ENCODE measurements around the gene LDAF1. TPM values are rescaled to one million over a fixed set of nuclear protein-coding genes. Genes with fewer than 3 reads are reported as not detected.
A peak's percentile ranks its signal among the peaks of the same experiment; 100 is the strongest.
"Not testable (repeated sequence)": the region's sequence is repeated elsewhere in the genome, so short reads cannot be mapped to it uniquely, and the experiment has no call there.

The LDAF1 gene
- 21.1 and 21.9 TPM in 2 replicates for total RNA-seq
- total RNA-seq (2013) = 15.9 TPM
- 9.6 and 11.3 TPM in 2 replicates for polyA plus RNA-seq
- 11.7 and 12.5 TPM in 2 replicates for polyA minus RNA-seq

GRCh38 chr16:21158208-21159110, at the start of gene LDAF1:
TSS of gene LDAF1 (plus strand) at chr16:21158674. CDS start at chr16:21161183, 2,509 bp downstream.
- no peaks in the 10 kb centered on the region for H3K9me3 Mint-ChIP-seq (ENCODE audit: insufficient read depth)

DNA sequence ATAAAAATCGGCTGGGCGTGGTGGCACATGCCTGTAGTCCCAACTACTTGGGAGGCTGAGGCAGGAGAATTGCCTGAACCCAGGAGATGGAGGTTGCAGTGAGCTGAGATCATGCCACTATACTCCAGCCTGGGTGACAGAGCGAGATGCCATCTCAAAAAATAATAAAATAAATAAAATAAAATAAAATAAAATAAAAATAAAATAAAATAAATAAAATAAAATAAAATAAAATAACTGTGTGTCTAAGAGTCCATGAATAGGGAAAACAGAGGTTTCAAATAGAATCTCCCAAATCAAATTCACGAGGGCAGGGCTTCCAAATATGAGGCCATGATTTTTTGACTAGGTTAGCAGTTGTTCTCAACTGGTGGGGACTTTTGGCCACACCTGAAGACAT, 42.9 kb upstream of the LDAF1 start:
- H3K79me2 ChIP-seq (ENCODE audit: control insufficient read depth, insufficient read depth, low read length); H3K36me3 ChIP-seq (replicated peaks in 1 of 2; ENCODE audit: control extremely low read depth in 1 of 2, control insufficient read depth in 1 of 2, extremely low read depth in 1 of 2, insufficient read depth in 2 of 2, low read length in 1 of 2); H3K4me3 Mint-ChIP-seq; ATAC-seq (ENCODE audit: low read depth); H3K9me3 Mint-ChIP-seq (ENCODE audit: insufficient read depth); POLR2A ChIA-PET; H3K27me3 Mint-ChIP-seq; H3K27me3 ChIP-seq (replicated peaks in 1 of 4; ENCODE audit: control extremely low read depth in 1 of 4, control insufficient read depth in 3 of 4, insufficient read depth in 4 of 4, low read length in 3 of 4); intact Hi-C loops (cut with micrococcal nuclease); CTCF ChIA-PET; DNase-seq; H3K27ac Mint-ChIP-seq; H3K9ac ChIP-seq (ENCODE audit: low read length); H4K20me1 ChIP-seq (ENCODE audit: control insufficient read depth, insufficient read depth, low read length, poor library complexity, severe bottlenecking); H3K27ac ChIP-seq (ENCODE audit: low read length in 2 of 2); H3K4me3 ChIP-seq (ENCODE audit: control extremely low read depth in 1 of 5, extremely low read depth in 1 of 5, insufficient read depth in 1 of 5, low read depth in 2 of 5, low read length in 4 of 5): not testable (repeated sequence)
- Histone ChIP-seq H3K4me2 (replicated peaks; ENCODE audit: low read depth, low read length, poor library complexity, severe bottlenecking) (peak overlapping the region; percentile 59), H3K9me3 (ENCODE audit: control extremely low read depth in 1 of 3, control insufficient read depth in 2 of 3, insufficient read depth in 1 of 3, low read length in 2 of 3) (peaks cover 0 to 13% (median 5%) of the 10 kb centered on the region in 3 donors), H3K4me1 (ENCODE audit: control insufficient read depth in 2 of 2, insufficient read depth in 2 of 2, low read length in 2 of 2) (peaks cover 9 to 12% of the 10 kb centered on the region in 2 donors), H2AFZ (ENCODE audit: insufficient read depth, low read depth, low read length, poor library complexity, severe bottlenecking) (peak overlapping the region; percentile 58)
- H3K4me1 Mint-ChIP-seq = peaks cover 16% of the 10 kb centered on the region
- WGBS (ENCODE audit: insufficient coverage) = 83% methylated on average over 3 of the region's 4 CpGs

More at GRCh38 chr16:21158208-21159110, at the start of gene LDAF1:
- peaks cover 22% of the 10 kb centered on the region for H3K4me1 Mint-ChIP-seq
- no peak for TF ChIP-seq EZH2 (IDR thresholded peaks at IDR 0.05; ENCODE audit: borderline replicate concordance, insufficient read depth, low read depth, low read length, poor library complexity, severe bottlenecking)
- TF ChIP-seq, protein P1, sequence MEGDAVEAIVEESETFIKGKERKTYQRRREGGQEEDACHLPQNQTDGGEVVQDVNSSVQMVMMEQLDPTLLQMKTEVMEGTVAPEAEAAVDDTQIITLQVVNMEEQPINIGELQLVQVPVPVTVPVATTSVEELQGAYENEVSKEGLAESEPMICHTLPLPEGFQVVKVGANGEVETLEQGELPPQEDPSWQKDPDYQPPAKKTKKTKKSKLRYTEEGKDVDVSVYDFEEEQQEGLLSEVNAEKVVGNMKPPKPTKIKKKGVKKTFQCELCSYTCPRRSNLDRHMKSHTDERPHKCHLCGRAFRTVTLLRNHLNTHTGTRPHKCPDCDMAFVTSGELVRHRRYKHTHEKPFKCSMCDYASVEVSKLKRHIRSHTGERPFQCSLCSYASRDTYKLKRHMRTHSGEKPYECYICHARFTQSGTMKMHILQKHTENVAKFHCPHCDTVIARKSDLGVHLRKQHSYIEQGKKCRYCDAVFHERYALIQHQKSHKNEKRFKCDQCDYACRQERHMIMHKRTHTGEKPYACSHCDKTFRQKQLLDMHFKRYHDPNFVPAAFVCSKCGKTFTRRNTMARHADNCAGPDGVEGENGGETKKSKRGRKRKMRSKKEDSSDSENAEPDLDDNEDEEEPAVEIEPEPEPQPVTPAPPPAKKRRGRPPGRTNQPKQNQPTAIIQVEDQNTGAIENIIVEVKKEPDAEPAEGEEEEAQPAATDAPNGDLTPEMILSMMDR (IDR thresholded peaks at IDR 0.05) = no peak
- H3K27me3 Mint-ChIP-seq = no peaks in the 10 kb centered on the region
- H3K27ac Mint-ChIP-seq = peak within 1 kb of the TSS; percentile 88
- ChIA-PET POLR2A (interaction anchor here (0.9 to 1.4 kb wide), 2 partner anchors 142 to 204 kb away, joined by 3 to 4 read pairs; no protein-coding TSS in a partner anchor), CTCF (interaction anchor here (1.0 to 4.1 kb wide), 7 partner anchors 9 to 308 kb away, joined by 3 to 18 read pairs (median 3); no protein-coding TSS in a partner anchor)
- ATAC-seq (ENCODE audit: low read depth) (peak; percentile 90), DNase-seq (peak; percentile 82)
- Histone ChIP-seq H3K4me1 (ENCODE audit: control insufficient read depth in 2 of 2, insufficient read depth in 2 of 2, low read length in 2 of 2) (peaks cover 13 to 18% of the 10 kb centered on the region in 2 donors), H3K4me3 (ENCODE audit: control extremely low read depth in 1 of 5, extremely low read depth in 1 of 5, insufficient read depth in 1 of 5, low read depth in 2 of 5, low read length in 4 of 5) (peak within 1 kb of the TSS; percentile 71 to 93 (median 85)), H3K79me2 (ENCODE audit: control insufficient read depth, insufficient read depth, low read length) (peaks cover 23% of the 10 kb centered on the region), H4K20me1 (ENCODE audit: control insufficient read depth, insufficient read depth, low read length, poor library complexity, severe bottlenecking) (no peaks in the 10 kb centered on the region), H2AFZ (ENCODE audit: insufficient read depth, low read depth, low read length, poor library complexity, severe bottlenecking) (peak within 1 kb of the TSS; percentile 96), H3K4me2 (replicated peaks; ENCODE audit: low read depth, low read length, poor library complexity, severe bottlenecking) (peak within 1 kb of the TSS; percentile 96), H3K27ac (ENCODE audit: low read length in 2 of 2) (peak within 1 kb of the TSS; percentile 14 to 46), H3K27me3 (replicated peaks in 1 of 4; ENCODE audit: control extremely low read depth in 1 of 4, control insufficient read depth in 3 of 4, insufficient read depth in 4 of 4, low read length in 3 of 4) (no peaks in the 10 kb centered on the region), H3K9me3 (ENCODE audit: control extremely low read depth in 1 of 3, control insufficient read depth in 2 of 3, insufficient read depth in 1 of 3, low read length in 2 of 3) (no peaks in the 10 kb centered on the region), H3K36me3 (replicated peaks in 1 of 2; ENCODE audit: control extremely low read depth in 1 of 2, control insufficient read depth in 1 of 2, extremely low read depth in 1 of 2, insufficient read depth in 2 of 2, low read length in 1 of 2) (peaks cover 0 to 18% of the 10 kb centered on the region in 2 experiments), H3K9ac (ENCODE audit: low read length) (peak within 1 kb of the TSS; percentile 91)
- intact Hi-C loops (cut with micrococcal nuclease) = loop anchor here (1.0 to 10.0 kb wide), 7 partner anchors 30 to 1214 kb away; partner anchors contain the start of genes CDR2, POLR3E, THUMPD1 and UQCRC2
- WGBS (ENCODE audit: insufficient coverage) = under 1% methylated on average over 47 of the region's 59 CpGs
- peak within 1 kb of the TSS; percentile 96 for H3K4me3 Mint-ChIP-seq
